HepG2 (cell line): ENCODE measurements around the gene CDH2. TPM values are rescaled to one million over a fixed set of nuclear protein-coding genes. Genes with fewer than 3 reads are reported as not detected.

ENCODE experiments used
- FIP1L1 ChIP-seq: fragments of 200-400 bp; formaldehyde crosslinking; IDR thresholded peaks from 2 replicates; pipeline ENCODE4 v1.6.1; 2018; ENCODE audit warnings: low read depth, mild to moderate bottlenecking, low read length, moderate library complexity, borderline replicate concordance; ENCODE audit not compliant: insufficient read depth
- KDM5A ChIP-seq: fragments of 200-600 bp; sonication (generic); IDR thresholded peaks from 2 replicates; pipeline ENCODE4 v1.7.0; 2018; ENCODE audit warnings: antibody characterized with exemption, mild to moderate bottlenecking, low read length, borderline replicate concordance
- KLF6 ChIP-seq: IDR thresholded peaks from 2 replicates; pipeline ENCODE4 v1.8.0; 2016; ENCODE audit warnings: missing biosample characterization, missing genetic modification reagents
- MTA1 ChIP-seq: sonication (generic); formaldehyde crosslinking; IDR thresholded peaks from 2 replicates; pipeline ENCODE4 v1.4.0; 2020; ENCODE audit warnings: missing genetic modification reagents, mild to moderate bottlenecking, borderline replicate concordance
- NR2F6 ChIP-seq, 2 experiments: IDR thresholded peaks; 2 replicates each; pipeline ENCODE4 v1.6.1; 2016; ENCODE audit warnings: antibody characterized with exemption in 1 of 2, mild to moderate bottlenecking in 1 of 2
- POLR2A ChIP-seq, 2 experiments: IDR thresholded peaks; 2 replicates each; pipeline ENCODE4 v1.6.1; 2011; ENCODE audit warnings: low read depth in 2 of 2, low read length in 2 of 2, mild to moderate bottlenecking in 1 of 2, moderate library complexity in 1 of 2; ENCODE audit not compliant: insufficient read depth in 1 of 2
- RARG ChIP-seq: sonication (generic); formaldehyde crosslinking; IDR thresholded peaks from 2 replicates; pipeline ENCODE4 v1.4.0; 2020; ENCODE audit warnings: low read depth, mild to moderate bottlenecking, missing genetic modification reagents
- SAP130 ChIP-seq: IDR thresholded peaks from 2 replicates; pipeline ENCODE4 v1.6.1; 2016; ENCODE audit warnings: low read depth
- SNAI1 ChIP-seq: sonication (generic); formaldehyde crosslinking; IDR thresholded peaks from 2 replicates; pipeline ENCODE4 v1.5.0; 2020; ENCODE audit warnings: mild to moderate bottlenecking, missing genetic modification reagents, borderline replicate concordance
- SRSF4 ChIP-seq: fragments of 200-400 bp; formaldehyde crosslinking; IDR thresholded peaks from one replicate; pipeline ENCODE4 v1.6.1; 2018; ENCODE audit warnings: mild to moderate bottlenecking, low read depth, low read length, moderate library complexity; ENCODE audit not compliant: poor library complexity, severe bottlenecking
- ZBTB37 ChIP-seq: sonication (generic); formaldehyde crosslinking; IDR thresholded peaks from 2 replicates; pipeline ENCODE4 v1.4.0; 2020; ENCODE audit warnings: mild to moderate bottlenecking, missing genetic modification reagents
- ZC3H13 ChIP-seq: sonication (generic); formaldehyde crosslinking; IDR thresholded peaks from 2 replicates; pipeline ENCODE4 v1.8.1; 2023; ENCODE audit warnings: mild to moderate bottlenecking, missing genetic modification reagents, moderate library complexity
- ZNF17 ChIP-seq: sonication (generic); formaldehyde crosslinking; IDR thresholded peaks from 2 replicates; pipeline ENCODE4 v1.5.0; 2020; ENCODE audit warnings: mild to moderate bottlenecking, missing genetic modification reagents
- ZNF3 ChIP-seq: IDR thresholded peaks from 2 replicates; pipeline ENCODE4 v1.7.0; 2017; ENCODE audit warnings: inconsistent platforms
- ZNF317 ChIP-seq: sonication (generic); formaldehyde crosslinking; IDR thresholded peaks from 2 replicates; pipeline ENCODE4 v1.5.0; 2020; ENCODE audit warnings: mild to moderate bottlenecking, missing genetic modification reagents
- ZNF777 ChIP-seq: sonication (generic); formaldehyde crosslinking; IDR thresholded peaks from 2 replicates; pipeline ENCODE4 v1.4.0; 2020; ENCODE audit warnings: missing genetic modification reagents
- polyA plus RNA-seq, 8 experiments: library from polyadenylated mRNA; depleted of rRNA in 3 of 8; stranded (reverse) in 7 of 8; unstranded in 1 of 8; fragments of >200 nt; fragmentation: Illumina TruSeq in 4 of 8; extraction: Trizol in 4 of 8; gene quantifications; 2 replicates each; pipeline versions ENCODE4 v1.2.1 to v1.2.3, GENCODE V29; 2011 to 2016; ENCODE audit warnings: low read depth in 4 of 8, missing spikeins in 1 of 8, mixed read lengths in 1 of 8; ENCODE audit not compliant: insufficient read depth in 1 of 8
- total RNA-seq, 5 experiments: library from RNA; depleted of rRNA; stranded (reverse); fragments of >200 nt; fragmentation: Illumina TruSeq; extraction: Trizol; gene quantifications; 2 replicates each; pipeline ENCODE4 v1.2.3, GENCODE V29; 2016; ENCODE audit warnings: low read depth in 1 of 5
- TF ChIP-seq, protein P1 (sequence below): sonication (generic); formaldehyde crosslinking; conservative IDR thresholded peaks from 2 replicates; pipeline ENCODE4 v1.4.0; 2020; ENCODE audit warnings: missing genetic modification reagents
- TF ChIP-seq, protein P2 (sequence below): sonication (generic); formaldehyde crosslinking; IDR thresholded peaks from 2 replicates; pipeline ENCODE4 v1.5.1; 2020; ENCODE audit warnings: mild to moderate bottlenecking, missing genetic modification reagents, borderline replicate concordance
- TF ChIP-seq, protein P3 (sequence below): sonication (generic); formaldehyde crosslinking; IDR thresholded peaks from 2 replicates; pipeline ENCODE4 v1.5.1; 2020; ENCODE audit warnings: mild to moderate bottlenecking, moderate library complexity, missing genetic modification reagents

Gene CDH2
- total and polyA plus RNA-seq, 2 of the 13 experiments (the other 11 are each of a cell fraction or from before 2014, with no cell fraction given): 18.6 to 36.1 TPM

GRCh38 chr18:28176948-28177827 is at the start of gene CDH2 (continued):
- TF ChIP-seq, protein P1, sequence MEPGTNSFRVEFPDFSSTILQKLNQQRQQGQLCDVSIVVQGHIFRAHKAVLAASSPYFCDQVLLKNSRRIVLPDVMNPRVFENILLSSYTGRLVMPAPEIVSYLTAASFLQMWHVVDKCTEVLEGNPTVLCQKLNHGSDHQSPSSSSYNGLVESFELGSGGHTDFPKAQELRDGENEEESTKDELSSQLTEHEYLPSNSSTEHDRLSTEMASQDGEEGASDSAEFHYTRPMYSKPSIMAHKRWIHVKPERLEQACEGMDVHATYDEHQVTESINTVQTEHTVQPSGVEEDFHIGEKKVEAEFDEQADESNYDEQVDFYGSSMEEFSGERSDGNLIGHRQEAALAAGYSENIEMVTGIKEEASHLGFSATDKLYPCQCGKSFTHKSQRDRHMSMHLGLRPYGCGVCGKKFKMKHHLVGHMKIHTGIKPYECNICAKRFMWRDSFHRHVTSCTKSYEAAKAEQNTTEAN: no peak
- TF ChIP-seq ZBTB37 (no peak), ZNF3 (CRISPR knock-in tag) (no peak), SRSF4 (no peak), ZC3H13 (CRISPR knock-in tag) (0 out of 2 replicates have a peak, but pooled peaks have one; percentile 50), SNAI1 (CRISPR knock-in tag) (no peak), ZNF17 (CRISPR knock-in tag) (no peak), POLR2A (IDR thresholded peaks at IDR 0.05; ENCODE audit: insufficient read depth in 1 of 2, low read depth in 2 of 2, low read length in 2 of 2) (peak in 1 of 2 experiments; percentile 55; a peak in 2 of 4 replicates), ZNF317 (no peak), ZNF777 (peak; percentile 31; the same call in 1 of the 2 replicates), KDM5A (no peak), FIP1L1 (no peak), MTA1 (no peak), KLF6 (CRISPR knock-in tag) (no peak), SAP130 (0 out of 2 replicates have a peak, but pooled peaks have one; percentile 12), NR2F6 (IDR thresholded peaks at IDR 0.05) (no peak), NR2F6 (CRISPR knock-in tag; IDR thresholded peaks at IDR 0.05) (no peak), RARG (CRISPR knock-in tag) (no peak)
- TF ChIP-seq, protein P2, sequence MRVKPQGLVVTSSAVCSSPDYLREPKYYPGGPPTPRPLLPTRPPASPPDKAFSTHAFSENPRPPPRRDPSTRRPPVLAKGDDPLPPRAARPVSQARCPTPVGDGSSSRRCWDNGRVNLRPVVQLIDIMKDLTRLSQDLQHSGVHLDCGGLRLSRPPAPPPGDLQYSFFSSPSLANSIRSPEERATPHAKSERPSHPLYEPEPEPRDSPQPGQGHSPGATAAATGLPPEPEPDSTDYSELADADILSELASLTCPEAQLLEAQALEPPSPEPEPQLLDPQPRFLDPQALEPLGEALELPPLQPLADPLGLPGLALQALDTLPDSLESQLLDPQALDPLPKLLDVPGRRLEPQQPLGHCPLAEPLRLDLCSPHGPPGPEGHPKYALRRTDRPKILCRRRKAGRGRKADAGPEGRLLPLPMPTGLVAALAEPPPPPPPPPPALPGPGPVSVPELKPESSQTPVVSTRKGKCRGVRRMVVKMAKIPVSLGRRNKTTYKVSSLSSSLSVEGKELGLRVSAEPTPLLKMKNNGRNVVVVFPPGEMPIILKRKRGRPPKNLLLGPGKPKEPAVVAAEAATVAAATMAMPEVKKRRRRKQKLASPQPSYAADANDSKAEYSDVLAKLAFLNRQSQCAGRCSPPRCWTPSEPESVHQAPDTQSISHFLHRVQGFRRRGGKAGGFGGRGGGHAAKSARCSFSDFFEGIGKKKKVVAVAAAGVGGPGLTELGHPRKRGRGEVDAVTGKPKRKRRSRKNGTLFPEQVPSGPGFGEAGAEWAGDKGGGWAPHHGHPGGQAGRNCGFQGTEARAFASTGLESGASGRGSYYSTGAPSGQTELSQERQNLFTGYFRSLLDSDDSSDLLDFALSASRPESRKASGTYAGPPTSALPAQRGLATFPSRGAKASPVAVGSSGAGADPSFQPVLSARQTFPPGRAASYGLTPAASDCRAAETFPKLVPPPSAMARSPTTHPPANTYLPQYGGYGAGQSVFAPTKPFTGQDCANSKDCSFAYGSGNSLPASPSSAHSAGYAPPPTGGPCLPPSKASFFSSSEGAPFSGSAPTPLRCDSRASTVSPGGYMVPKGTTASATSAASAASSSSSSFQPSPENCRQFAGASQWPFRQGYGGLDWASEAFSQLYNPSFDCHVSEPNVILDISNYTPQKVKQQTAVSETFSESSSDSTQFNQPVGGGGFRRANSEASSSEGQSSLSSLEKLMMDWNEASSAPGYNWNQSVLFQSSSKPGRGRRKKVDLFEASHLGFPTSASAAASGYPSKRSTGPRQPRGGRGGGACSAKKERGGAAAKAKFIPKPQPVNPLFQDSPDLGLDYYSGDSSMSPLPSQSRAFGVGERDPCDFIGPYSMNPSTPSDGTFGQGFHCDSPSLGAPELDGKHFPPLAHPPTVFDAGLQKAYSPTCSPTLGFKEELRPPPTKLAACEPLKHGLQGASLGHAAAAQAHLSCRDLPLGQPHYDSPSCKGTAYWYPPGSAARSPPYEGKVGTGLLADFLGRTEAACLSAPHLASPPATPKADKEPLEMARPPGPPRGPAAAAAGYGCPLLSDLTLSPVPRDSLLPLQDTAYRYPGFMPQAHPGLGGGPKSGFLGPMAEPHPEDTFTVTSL: no peak
- TF ChIP-seq, protein P3, sequence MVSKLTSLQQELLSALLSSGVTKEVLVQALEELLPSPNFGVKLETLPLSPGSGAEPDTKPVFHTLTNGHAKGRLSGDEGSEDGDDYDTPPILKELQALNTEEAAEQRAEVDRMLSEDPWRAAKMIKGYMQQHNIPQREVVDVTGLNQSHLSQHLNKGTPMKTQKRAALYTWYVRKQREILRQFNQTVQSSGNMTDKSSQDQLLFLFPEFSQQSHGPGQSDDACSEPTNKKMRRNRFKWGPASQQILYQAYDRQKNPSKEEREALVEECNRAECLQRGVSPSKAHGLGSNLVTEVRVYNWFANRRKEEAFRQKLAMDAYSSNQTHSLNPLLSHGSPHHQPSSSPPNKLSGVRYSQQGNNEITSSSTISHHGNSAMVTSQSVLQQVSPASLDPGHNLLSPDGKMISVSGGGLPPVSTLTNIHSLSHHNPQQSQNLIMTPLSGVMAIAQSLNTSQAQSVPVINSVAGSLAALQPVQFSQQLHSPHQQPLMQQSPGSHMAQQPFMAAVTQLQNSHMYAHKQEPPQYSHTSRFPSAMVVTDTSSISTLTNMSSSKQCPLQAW: no peak
